Sigmoid colon (tissue), 4 donors: ENCODE data around the gene NDUFS1.

Experiments
- CTCF ChIP-seq, 4 experiments: fragments of 450-650 bp in 3 of 4; fragments of 200-600 bp in 1 of 4; IDR thresholded peaks; one replicate each; pipeline ENCODE4 v1.5.1; 2016 to 2019; ENCODE audit warnings: antibody characterized with exemption in 4 of 4, mild to moderate bottlenecking in 3 of 4, moderate library complexity in 2 of 4
- POLR2AphosphoS5 ChIP-seq, 4 donors: sonication (generic); formaldehyde crosslinking; IDR thresholded peaks; one replicate each; pipeline ENCODE4 v1.6.1; 2017; ENCODE audit warnings: antibody characterized with exemption in 4 of 4

GRCh38 chr2:206159346-206160124, at the start of gene NDUFS1, which contains the start of gene EEF1B2:
- TF ChIP-seq POLR2AphosphoS5 (IDR thresholded peaks at IDR 0.05), result peak; percentile 57 to 91 (median 82)
- no peak for TF ChIP-seq CTCF (IDR thresholded peaks at IDR 0.05)
